ENCODE results near the gene ARHGAP33. TPM values are rescaled to one million over a fixed set of nuclear protein-coding genes. Genes with fewer than 3 reads are reported as not detected.

Gene ARHGAP33
- total and polyA plus RNA-seq, 2 of the 4 experiments (the other 2 are of a cell fraction) = 0.72 to 11.9 TPM

- Histone ChIP-seq H3K9ac (ENCODE audit: low read depth, low read length) (no peak overlapping the region), H3K18ac (ENCODE audit: low read depth, low read length) (no peak overlapping the region), H3K4ac (ENCODE audit: low read depth, low read length) (no peak overlapping the region), H3K9me3 (ENCODE audit: control insufficient read depth, insufficient read depth, low read length) (no peaks in the 10 kb centered on the region), H2AK5ac (ENCODE audit: low read depth, low read length) (no peak overlapping the region), H3K56ac (ENCODE audit: extremely low read depth, insufficient read depth, low read length) (no peak overlapping the region), H3K9me1 (ENCODE audit: insufficient read depth, low read length) (peaks cover 5% of the 10 kb centered on the region; the same call in 1 of the 2 replicates), H2AFZ (replicated peaks; ENCODE audit: low read length, poor library complexity) (peak overlapping the region; percentile 97), H4K20me1 (ENCODE audit: insufficient read depth, low read length) (no peaks in the 10 kb centered on the region; the same call in 1 of the 2 replicates), H2AK9ac (replicated peaks; ENCODE audit: low read depth, low read length, poor library complexity) (peak overlapping the region; percentile 93), H3K4me2 (ENCODE audit: low read depth, low read length) (no peak overlapping the region), H3K27me3 (ENCODE audit: control insufficient read depth, insufficient read depth, low read length) (no peaks in the 10 kb centered on the region), H4K5ac (ENCODE audit: low read depth, low read length) (no peak overlapping the region), H3K14ac (replicated peaks; ENCODE audit: low read depth, low read length) (no peak overlapping the region), H3K27ac (ENCODE audit: insufficient read depth, low read length) (no peak overlapping the region), H3K36me3 (ENCODE audit: control insufficient read depth, insufficient read depth, low read length) (peaks cover 2% of the 10 kb centered on the region; the same call in 1 of the 2 replicates), H3K23ac (ENCODE audit: low read depth, low read length) (no peak overlapping the region), H4K91ac (ENCODE audit: insufficient read depth, low read depth, low read length) (no peak overlapping the region), H2BK20ac (ENCODE audit: low read depth, low read length) (no peak overlapping the region), H3K4me1 (ENCODE audit: control insufficient read depth, insufficient read depth, low read length) (0 out of 2 replicates have a peak, but pooled peaks cover 3% of the 10 kb centered on the region), H2BK5ac (ENCODE audit: low read depth, low read length, poor library complexity, severe bottlenecking) (no peak overlapping the region), H2BK120ac (ENCODE audit: low read depth, low read length) (no peak overlapping the region), H3K79me1 (ENCODE audit: low read depth in 1 of 2, low read length in 2 of 2) (peaks cover 0 to 36% of the 10 kb centered on the region in 2 experiments; a peak in 2 of 4 replicates), H3K4me3 (ENCODE audit: insufficient read depth, low read depth, low read length) (no peak overlapping the region), H2BK15ac (ENCODE audit: low read depth, low read length) (no peak overlapping the region), H4K8ac (ENCODE audit: low read depth in 2 of 2, low read length in 2 of 2) (no peak overlapping the region)
- DNase-seq = no peak
- no TSS peak for BruUV-seq (replicated peaks)
- ATAC-seq (ENCODE audit: low read depth) = no peak
- WGBS, 2 experiments (ENCODE audit: extremely low coverage in 2 of 2, insufficient read length in 1 of 2) = 90% methylated on average over 6 of the region's 19 CpGs; no CpG with 5 or more reads in 1 of the 2 experiments
- in situ Hi-C loops (cut with MboI; ENCODE audit: low sequenced_read_pairs) = no loop called here
- CTCF ChIA-PET = no interaction called here
- intact Hi-C loops (cut with micrococcal nuclease) = loop anchor here (2.0 kb wide), 2 partner anchors 27 to 77 kb away; no protein-coding TSS in a partner anchor
- TF ChIP-seq RCOR1 (IDR thresholded peaks at IDR 0.05; ENCODE audit: insufficient replicate concordance, low read length) (no peak), ELK1 (IDR thresholded peaks at IDR 0.05; ENCODE audit: borderline replicate concordance, low read depth, low read length) (no peak), USF2 (IDR thresholded peaks at IDR 0.05; ENCODE audit: low read depth, low read length) (no peak), CHD1 (IDR thresholded peaks at IDR 0.05; ENCODE audit: low read depth, low read length) (no peak), CTCF (conservative IDR thresholded peaks at IDR 0.05; ENCODE audit: low read depth, low read length) (no peak)
- dilution Hi-C loops (cut with HindIII; ENCODE audit: low sequenced_read_pairs, unreplicated experiment) = no loop called here
- POLR2A ChIA-PET (ENCODE audit: unreplicated experiment) = no interaction called here
These were observed 31.5 kb upstream of the ARHGAP33 start for GRCh38 chr19:35743640-35744429.

Measured in IMR-90 (cell line).